NT2/D1 (cell line): ENCODE measurements around the gene LY86.

Experiments
- DNase-seq: peaks from one replicate; pipeline ENCODE4 v3.0.0-alpha.2; 2011; ENCODE audit warnings: low read depth, low spot score
- H3K27me3 ChIP-seq: 2 replicates; pipeline ENCODE4 v1.6.0; 2011; ENCODE audit warnings: mild to moderate bottlenecking; ENCODE audit not compliant: insufficient read length, insufficient read depth
- H3K36me3 ChIP-seq: 2 replicates; pipeline ENCODE4 v1.6.1; 2011; ENCODE audit warnings: mild to moderate bottlenecking, low read length, mixed read lengths; ENCODE audit not compliant: insufficient read depth, insufficient read length
- H3K4me1 ChIP-seq: 2 replicates; pipeline ENCODE4 v1.5.1; 2011; ENCODE audit not compliant: insufficient read depth, insufficient read length
- H3K4me3 ChIP-seq: 2 replicates; pipeline ENCODE4 v1.5.1; 2011; ENCODE audit warnings: low read depth; ENCODE audit not compliant: insufficient read length
- H3K9ac ChIP-seq: 2 replicates; pipeline ENCODE4 v1.6.0; 2011; ENCODE audit warnings: low read depth; ENCODE audit not compliant: insufficient read length
- H3K9me3 ChIP-seq: 2 replicates; pipeline ENCODE4 v1.5.1; 2011; ENCODE audit warnings: mild to moderate bottlenecking, low read length; ENCODE audit not compliant: insufficient read depth
- SUZ12 ChIP-seq: IDR thresholded peaks from 2 replicates; pipeline ENCODE4 v1.6.1; 2011; ENCODE audit not compliant: insufficient read length, insufficient read depth; ENCODE audit errors: extremely low read depth
- YY1 ChIP-seq: IDR thresholded peaks from 2 replicates; pipeline ENCODE4 v1.6.1; 2011; ENCODE audit not compliant: insufficient read length, insufficient read depth
- ZNF274 ChIP-seq: IDR thresholded peaks from 2 replicates; pipeline ENCODE4 v1.6.1; 2011; ENCODE audit warnings: mild to moderate bottlenecking, low read depth, low read length

LY86 gene

GRCh38 chr6:6679633-6680032 lies 91.1 kb downstream of the LY86 start:
- Histone ChIP-seq H3K27me3 (no peaks in the 10 kb centered on the region), H3K4me1 (peaks cover 2% of the 10 kb centered on the region), H3K36me3 (no peaks in the 10 kb centered on the region), H3K9me3 (no peaks in the 10 kb centered on the region; the same call in 1 of the 2 replicates), H3K4me3 (no peak overlapping the region), H3K9ac (no peak overlapping the region)
- DNase-seq: no peak
- TF ChIP-seq YY1 (no peak), ZNF274 (no peak), SUZ12 (no peak)

GRCh38 chr6:6680526-6680925 lies 92.0 kb downstream of the LY86 start:
- no peak for DNase-seq
- TF ChIP-seq ZNF274 (no peak), SUZ12 (no peak), YY1 (no peak)
- no peaks in the 10 kb centered on the region for H3K36me3 ChIP-seq
- no peak overlapping the region for H3K9ac ChIP-seq
- H3K27me3 ChIP-seq: no peaks in the 10 kb centered on the region
- H3K4me3 ChIP-seq: no peak overlapping the region
- peaks cover 2% of the 10 kb centered on the region for H3K4me1 ChIP-seq
- H3K9me3 ChIP-seq: no peaks in the 10 kb centered on the region; the same call in 1 of the 2 replicates

- no peaks in the 10 kb centered on the region for H3K27me3 ChIP-seq
- H3K4me1 ChIP-seq: peaks cover 2% of the 10 kb centered on the region
- H3K4me3 ChIP-seq: no peak overlapping the region
- no peak for TF ChIP-seq YY1
- no peak for TF ChIP-seq SUZ12
- no peak for TF ChIP-seq ZNF274
- no peak overlapping the region for H3K9ac ChIP-seq
- no peaks in the 10 kb centered on the region; the same call in 1 of the 2 replicates for H3K9me3 ChIP-seq
- no peaks in the 10 kb centered on the region for H3K36me3 ChIP-seq
- DNase-seq: no peak
Observed at GRCh38 chr6:6681075-6681849, 92.7 kb downstream of the LY86 start.

- TF ChIP-seq YY1: no peak
- TF ChIP-seq SUZ12: no peak
- TF ChIP-seq ZNF274: no peak
- no peak overlapping the region for H3K4me3 ChIP-seq
- no peaks in the 10 kb centered on the region for H3K27me3 ChIP-seq
- no peak for DNase-seq
- H3K9ac ChIP-seq: no peak overlapping the region
- H3K36me3 ChIP-seq: no peaks in the 10 kb centered on the region
- H3K4me1 ChIP-seq: peaks cover 2% of the 10 kb centered on the region
- no peaks in the 10 kb centered on the region; the same call in 1 of the 2 replicates for H3K9me3 ChIP-seq
Observed at GRCh38 chr6:6682225-6682624, 93.7 kb downstream of the LY86 start.

- Histone ChIP-seq H3K27me3 (no peaks in the 10 kb centered on the region), H3K9me3 (no peaks in the 10 kb centered on the region; the same call in 1 of the 2 replicates), H3K36me3 (no peaks in the 10 kb centered on the region), H3K4me1 (no peaks in the 10 kb centered on the region), H3K9ac (no peak overlapping the region), H3K4me3 (no peak overlapping the region)
- TF ChIP-seq SUZ12 (no peak), YY1 (no peak), ZNF274 (no peak)
- DNase-seq: no peak
Observed at GRCh38 chr6:6683969-6684833, 95.7 kb downstream of the LY86 start.

- TF ChIP-seq ZNF274: no peak
- TF ChIP-seq SUZ12: no peak
- TF ChIP-seq YY1: no peak
- Histone ChIP-seq H3K36me3 (no peaks in the 10 kb centered on the region), H3K4me3 (no peak overlapping the region), H3K9ac (no peak overlapping the region), H3K9me3 (no peaks in the 10 kb centered on the region; the same call in 1 of the 2 replicates), H3K4me1 (no peaks in the 10 kb centered on the region), H3K27me3 (no peaks in the 10 kb centered on the region)
- DNase-seq: no peak
Observed at GRCh38 chr6:6685249-6686040, 96.9 kb downstream of the LY86 start.
